GM23248 (cell line): ENCODE results near the gene BBLN.

ENCODE experiments used
- EZH2 ChIP-seq: fragments of 200-600 bp; sonication (generic); IDR thresholded peaks from 2 replicates; pipeline ENCODE4 v1.6.1; 2018; ENCODE audit warnings: antibody characterized with exemption, mild to moderate bottlenecking; ENCODE audit not compliant: insufficient read depth, poor library complexity, severe bottlenecking
- EZH2phosphoT487 ChIP-seq: fragments of 200-600 bp; sonication (generic); IDR thresholded peaks from 2 replicates; pipeline ENCODE4 v1.6.1; 2018; ENCODE audit warnings: antibody characterized with exemption, moderate library complexity, mild to moderate bottlenecking, low read depth; ENCODE audit not compliant: insufficient read depth

DNA sequence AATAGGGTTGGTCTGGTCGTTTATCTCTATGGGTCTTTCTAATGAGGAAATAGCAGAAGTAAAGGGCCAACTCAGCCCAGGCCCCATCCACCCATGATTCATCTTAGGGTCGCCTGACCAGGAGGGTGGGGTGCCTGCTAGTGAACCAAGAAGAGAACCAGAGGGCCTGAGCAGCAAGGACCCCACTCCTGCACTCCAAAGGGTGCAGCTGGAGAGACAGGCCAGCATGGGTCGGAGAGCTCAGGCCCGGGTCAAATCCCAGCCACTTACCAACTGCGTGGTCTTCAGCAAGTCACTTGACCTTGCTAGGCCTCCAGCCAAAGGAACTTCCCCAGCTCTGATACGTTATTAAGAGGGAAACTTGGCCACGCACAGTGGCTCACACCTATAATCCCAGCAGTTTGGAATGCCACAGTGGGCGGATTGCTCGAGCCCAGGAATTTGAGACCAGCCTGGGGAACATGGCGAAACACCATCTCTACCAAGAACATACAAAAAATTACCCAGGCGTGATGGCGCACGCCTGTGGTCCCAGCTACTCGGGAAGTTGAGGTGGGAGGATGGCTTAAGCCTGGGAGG, 4.3 kb downstream of the BBLN start:
- TF ChIP-seq EZH2phosphoT487 (no peak), EZH2 (no peak)
